Sigmoid colon (tissue), 7 donors: ENCODE measurements around the gene LIMK1. TPM values are rescaled to one million over a fixed set of nuclear protein-coding genes. Genes with fewer than 3 reads are reported as not detected.

Experiments used
- DNase-seq: peaks from one replicate; pipeline ENCODE4 v3.0.0-alpha.2; 2019
- H3K27ac ChIP-seq, 4 donors: fragments of 200-600 bp; sonication (generic); one replicate each; pipeline ENCODE4 v1.5.1; 2016 to 2019; ENCODE audit warnings: mild to moderate bottlenecking in 1 of 4
- H3K27me3 ChIP-seq, 3 donors: fragments of 200-600 bp; sonication (generic); one replicate each; pipeline ENCODE4 v1.5.1; 2019; ENCODE audit warnings: mild to moderate bottlenecking in 1 of 3
- H3K36me3 ChIP-seq, 4 donors: fragments of 200-600 bp; sonication (generic); one replicate each; pipeline ENCODE4 v1.5.1; 2016 to 2019
- H3K4me1 ChIP-seq, 4 donors: fragments of 200-600 bp; sonication (generic); one replicate each; pipeline ENCODE4 v1.5.1; 2017 to 2019
- H3K4me3 ChIP-seq, 4 donors: fragments of 200-600 bp; sonication (generic); one replicate each; pipeline ENCODE4 v1.5.1; 2017 to 2019; ENCODE audit warnings: mild to moderate bottlenecking in 2 of 4, moderate library complexity in 1 of 4
- H3K9me3 ChIP-seq, 4 donors: fragments of 200-600 bp in 3 of 4; sonication (generic) in 3 of 4; one replicate each; pipeline versions ENCODE4 v1.5.1 to v1.6.1; 2013 to 2019
- CTCF ChIP-seq, 4 experiments: fragments of 450-650 bp in 3 of 4; fragments of 200-600 bp in 1 of 4; IDR thresholded peaks; one replicate each; pipeline ENCODE4 v1.5.1; 2016 to 2019; ENCODE audit warnings: antibody characterized with exemption in 4 of 4, mild to moderate bottlenecking in 3 of 4, moderate library complexity in 2 of 4
- EP300 ChIP-seq, 4 donors: sonication (generic); formaldehyde crosslinking; IDR thresholded peaks; one replicate each; pipeline ENCODE4 v1.6.1; 2017; ENCODE audit warnings: antibody characterized with exemption in 4 of 4
- POLR2A ChIP-seq, 2 donors: fragments of 450-650 bp; IDR thresholded peaks; one replicate each; pipeline ENCODE4 v1.6.1; 2016; ENCODE audit warnings: antibody characterized with exemption in 2 of 2, mild to moderate bottlenecking in 2 of 2, moderate library complexity in 2 of 2
- POLR2AphosphoS5 ChIP-seq, 4 donors: sonication (generic); formaldehyde crosslinking; IDR thresholded peaks; one replicate each; pipeline ENCODE4 v1.6.1; 2017; ENCODE audit warnings: antibody characterized with exemption in 4 of 4
- WGBS, 2 donors: extraction: QIAGEN DNeasy Blood & Tissue Kit; methylation state at CpG; one replicate each; pipeline ENCODE4 v1.1.7; 2013; 5-methylcytosine and 5-hydroxymethylcytosine counted together
- intact Hi-C: fragments of 100-400 bp; cut with DNase I; formaldehyde crosslinking; loops from one replicate; pipeline ENCODE4 v1.15.1; 2023
- polyA plus RNA-seq, 3 donors: library from polyadenylated mRNA; stranded (reverse); fragments of 200-250 nt; gene quantifications; one replicate each; pipeline ENCODE4 v1.2.3, GENCODE V29; 2013
- total RNA-seq, 4 donors: library from RNA; depleted of rRNA; stranded (reverse); fragments of >200 nt; gene quantifications; one replicate each; pipeline ENCODE4 v1.1.0, GENCODE V29; 2016
- donor health status: healthy with polysubstance abuse.
- donor health status: Bipolar disorder and iron deficiency.
- donor health status: healthy.

LIMK1 gene
- total and polyA plus RNA-seq, 7 donors: 4.6 to 16.3 (median 9.6) TPM

GRCh38 chr7:74063646-74064045, 20.0 kb upstream of the LIMK1 start:
- Histone ChIP-seq H3K36me3 (peaks cover 0 to 47% (median 6%) of the 10 kb centered on the region in 4 donors), H3K27me3 (no peaks in the 10 kb centered on the region), H3K4me1 (peaks cover 0 to 37% (median 33%) of the 10 kb centered on the region in 4 donors), H3K27ac (peak overlapping the region in 3 of 4 donors; percentile 24 to 93 (median 92)), H3K9me3 (no peaks in the 10 kb centered on the region), H3K4me3 (no peak overlapping the region)
- DNase-seq: no peak
- WGBS, 2 donors: 95 to 96% methylated on average over 12 of the region's 12 CpGs
- no peak for TF ChIP-seq EP300 (IDR thresholded peaks at IDR 0.05)
- intact Hi-C loops: loop anchor here (5.0 kb wide), 1 partner anchor 109 kb away; the partner anchor contains the start of gene EIF4H

- 89 to 93% methylated on average over 4 of the region's 4 CpGs for WGBS, 2 donors
- H3K36me3 ChIP-seq: peaks cover 0 to 45% (median 3%) of the 10 kb centered on the region in 4 donors
These were observed 18.9 kb upstream of the LIMK1 start for GRCh38 chr7:74064696-74065095.

GRCh38 chr7:74066626-74067025, 17.0 kb upstream of the LIMK1 start:
- DNase-seq: no peak
- intact Hi-C loops: loop anchor here (5.0 kb wide), 1 partner anchor 336 kb away; no protein-coding TSS in a partner anchor

More at GRCh38 chr7:74064696-74065095, 18.9 kb upstream of the LIMK1 start:
- H3K9me3 ChIP-seq: no peaks in the 10 kb centered on the region
- TF ChIP-seq POLR2AphosphoS5 (IDR thresholded peaks at IDR 0.05): no peak
- TF ChIP-seq CTCF (IDR thresholded peaks at IDR 0.05): no peak
- no peak for TF ChIP-seq POLR2A (IDR thresholded peaks at IDR 0.05)
- TF ChIP-seq EP300 (IDR thresholded peaks at IDR 0.05): no peak
- no peak overlapping the region for H3K4me3 ChIP-seq
- H3K27ac ChIP-seq: no peak overlapping the region
- DNase-seq: no peak
- intact Hi-C loops: loop anchor here (5.0 kb wide), 2 partner anchors 108 to 338 kb away; partner anchors contain the start of gene EIF4H
- no peaks in the 10 kb centered on the region for H3K27me3 ChIP-seq
- H3K4me1 ChIP-seq: peaks cover 0 to 32% (median 30%) of the 10 kb centered on the region in 4 donors

GRCh38 chr7:74068378-74069085, 15.1 kb upstream of the LIMK1 start:
- no peaks in the 10 kb centered on the region for H3K4me1 ChIP-seq
- no peaks in the 10 kb centered on the region for H3K9me3 ChIP-seq
- no peaks in the 10 kb centered on the region for H3K27me3 ChIP-seq
- TF ChIP-seq POLR2A (IDR thresholded peaks at IDR 0.05) (no peak), EP300 (IDR thresholded peaks at IDR 0.05) (no peak), CTCF (IDR thresholded peaks at IDR 0.05) (no peak), POLR2AphosphoS5 (IDR thresholded peaks at IDR 0.05) (no peak)
- peaks cover 0 to 28% (median under 1%) of the 10 kb centered on the region in 4 donors for H3K36me3 ChIP-seq
- DNase-seq: no peak
- H3K4me3 ChIP-seq: no peak overlapping the region
- WGBS, 2 donors: 82 to 90% methylated on average over 20 of the region's 20 CpGs
- peak overlapping the region in 2 of 4 donors; percentile 31 to 45 for H3K27ac ChIP-seq
- intact Hi-C loops: loop anchor here (5.0 kb wide), 1 partner anchor 334 kb away; no protein-coding TSS in a partner anchor

More at GRCh38 chr7:74066626-74067025, 17.0 kb upstream of the LIMK1 start:
- Histone ChIP-seq H3K27ac (no peak overlapping the region), H3K4me1 (peaks cover 0 to 13% (median 12%) of the 10 kb centered on the region in 4 donors), H3K4me3 (no peak overlapping the region), H3K36me3 (peaks cover 0 to 37% (median 3%) of the 10 kb centered on the region in 4 donors), H3K9me3 (no peaks in the 10 kb centered on the region), H3K27me3 (no peaks in the 10 kb centered on the region)
- TF ChIP-seq POLR2A (IDR thresholded peaks at IDR 0.05): no peak
- TF ChIP-seq POLR2AphosphoS5 (IDR thresholded peaks at IDR 0.05): no peak
- TF ChIP-seq EP300 (IDR thresholded peaks at IDR 0.05): no peak
- TF ChIP-seq CTCF (IDR thresholded peaks at IDR 0.05): no peak
- WGBS, 2 donors: 77 to 85% methylated on average over 3 of the region's 3 CpGs

GRCh38 chr7:74069086-74069541, 14.5 kb upstream of the LIMK1 start:
- 92% methylated on average over 16 of the region's 16 CpGs for WGBS, 2 donors
- TF ChIP-seq POLR2A (IDR thresholded peaks at IDR 0.05) (no peak), CTCF (IDR thresholded peaks at IDR 0.05) (no peak), EP300 (IDR thresholded peaks at IDR 0.05) (no peak), POLR2AphosphoS5 (IDR thresholded peaks at IDR 0.05) (no peak)
- intact Hi-C loops: loop anchor here (5.0 kb wide), 1 partner anchor 333 kb away; no protein-coding TSS in a partner anchor

More at GRCh38 chr7:74069086-74069541, 14.5 kb upstream of the LIMK1 start:
- no peak for DNase-seq
- Histone ChIP-seq H3K9me3 (no peaks in the 10 kb centered on the region), H3K27me3 (no peaks in the 10 kb centered on the region), H3K36me3 (peaks cover 0 to 24% (median 0%) of the 10 kb centered on the region in 4 donors), H3K4me3 (no peak overlapping the region), H3K4me1 (no peaks in the 10 kb centered on the region), H3K27ac (no peak overlapping the region)
